HG03565 (cell line): ENCODE measurements around the gene DEPP1.
A peak's percentile ranks its signal among the peaks of the same experiment; 100 is the strongest.

Source experiments
- ATAC-seq: cut with Tn5 transposase; IDR thresholded peaks from one replicate; pipeline ENCODE4 v1.9.1; 2021; ENCODE audit warnings: mild to moderate bottlenecking, moderate library complexity; ENCODE audit not compliant: unreplicated experiment

The DEPP1 gene

DNA sequence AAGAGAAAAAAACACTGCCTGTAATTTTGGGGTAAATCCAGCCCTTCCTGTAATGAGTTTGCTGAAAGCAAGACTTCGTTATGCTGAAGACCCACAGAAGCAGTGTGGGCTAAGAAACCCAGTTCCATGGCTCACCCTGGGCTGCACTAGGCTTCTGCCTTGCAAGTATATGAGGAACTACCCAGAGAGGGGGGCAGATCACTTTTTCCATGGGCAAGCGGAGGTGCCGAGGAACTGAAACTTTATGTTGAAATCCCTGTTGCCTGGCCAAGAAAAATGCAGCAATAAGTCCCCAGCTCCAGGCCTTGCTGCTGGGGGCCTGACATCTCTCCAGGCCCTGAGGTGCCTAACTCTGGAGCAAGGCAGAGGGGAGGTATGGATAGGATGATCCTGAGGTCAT lies 10.5 kb downstream of the DEPP1 start:
- no peak for ATAC-seq

GRCh38 chr10:44967616-44968015 lies 11.0 kb downstream of the DEPP1 start:
- no peak for ATAC-seq

DNA sequence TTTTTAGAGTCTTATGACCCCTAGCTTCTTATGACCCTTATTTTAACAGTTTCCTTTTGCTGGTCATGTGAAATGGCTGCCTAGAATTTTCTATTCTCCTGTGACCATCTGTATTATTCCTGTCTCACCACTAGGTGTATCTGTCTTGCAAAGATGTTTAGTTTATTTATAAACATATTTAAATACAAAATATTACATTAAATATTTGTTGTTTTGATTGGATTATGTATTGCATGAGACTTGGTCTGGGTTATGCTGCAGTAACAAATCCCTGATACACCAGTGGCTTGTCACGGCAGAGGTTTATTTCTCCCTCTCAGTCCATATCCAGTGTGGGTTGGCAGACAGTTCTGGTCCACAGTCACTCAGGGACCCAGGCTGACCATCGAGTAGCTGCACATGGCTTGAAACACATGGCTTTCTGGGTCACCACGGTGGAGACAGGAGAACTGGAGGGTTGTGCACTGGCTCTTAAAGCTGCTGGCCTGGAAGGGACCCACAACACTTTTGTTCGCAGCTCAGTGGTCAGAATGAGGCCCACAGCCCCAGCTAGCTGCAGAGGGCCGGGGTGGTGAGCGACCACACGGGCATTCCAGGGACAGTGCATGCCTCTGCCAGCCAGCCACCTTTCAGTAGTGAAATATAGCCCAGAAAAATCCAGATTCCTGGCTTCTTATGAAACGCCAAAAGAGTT lies 11.6 kb downstream of the DEPP1 start:
- ATAC-seq = no peak

GRCh38 chr10:44966129-44966815 lies 12.3 kb downstream of the DEPP1 start:
- ATAC-seq = no peak

GRCh38 chr10:44965651-44966097 lies 12.9 kb downstream of the DEPP1 start:
- ATAC-seq = no peak

DNA sequence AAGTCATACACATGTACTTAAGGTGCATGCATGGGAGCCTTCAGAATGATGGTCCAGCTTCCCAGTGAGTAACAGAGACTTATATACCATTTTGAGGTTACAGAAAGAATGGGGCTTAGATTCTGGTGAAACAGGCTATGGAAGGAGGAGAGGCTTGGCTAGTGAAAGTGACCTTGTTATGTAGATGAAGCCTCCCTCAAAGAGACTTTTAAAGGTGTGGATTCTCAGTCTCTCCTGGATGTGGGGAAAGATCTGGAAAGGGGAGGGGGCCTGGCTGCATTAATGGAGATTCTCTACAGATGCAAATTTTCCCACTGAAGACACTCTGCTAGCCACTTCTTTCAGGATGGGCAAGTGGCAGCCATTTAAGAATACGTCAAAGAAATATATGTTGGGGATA lies 13.5 kb downstream of the DEPP1 start:
- no peak for ATAC-seq

GRCh38 chr10:44963772-44964633 lies 14.6 kb downstream of the DEPP1 start:
- ATAC-seq = no peak

GRCh38 chr10:44962870-44963738 lies 15.5 kb downstream of the DEPP1 start:
- ATAC-seq = no peak

GRCh38 chr10:44961931-44962750 lies 16.5 kb downstream of the DEPP1 start:
- no peak for ATAC-seq

- no peak for ATAC-seq
Measured at GRCh38 chr10:44961230-44961571, 17.4 kb downstream of the DEPP1 start.

GRCh38 chr10:44960482-44961229 lies 18.0 kb downstream of the DEPP1 start:
- no peak for ATAC-seq

DNA sequence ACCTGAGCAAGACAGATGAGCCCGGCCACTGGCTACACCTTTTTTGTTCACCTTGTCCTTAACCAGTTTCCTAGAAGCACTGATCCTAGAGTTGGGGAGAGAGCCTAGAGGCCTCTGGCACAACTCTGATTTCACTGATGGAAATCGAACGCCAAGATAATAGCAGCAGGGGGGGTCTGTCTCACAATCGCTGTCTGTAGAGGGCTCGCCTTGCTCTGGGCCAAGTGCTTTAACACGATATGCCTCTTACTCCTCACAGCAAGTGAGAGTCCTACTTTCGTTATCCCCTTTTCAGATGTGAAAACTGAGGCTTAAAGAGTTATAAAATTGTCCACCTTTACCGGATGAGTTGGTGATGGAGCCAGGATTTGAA lies 18.5 kb downstream of the DEPP1 start:
- no peak for ATAC-seq

GRCh38 chr10:44959247-44960087 lies 19.1 kb downstream of the DEPP1 start, which contains the start of gene RASSF4:
TSS of gene RASSF4 (plus strand) at chr10:44959802. CDS start at chr10:44970203, 10,401 bp downstream.
- peak; percentile 85 for ATAC-seq

DNA sequence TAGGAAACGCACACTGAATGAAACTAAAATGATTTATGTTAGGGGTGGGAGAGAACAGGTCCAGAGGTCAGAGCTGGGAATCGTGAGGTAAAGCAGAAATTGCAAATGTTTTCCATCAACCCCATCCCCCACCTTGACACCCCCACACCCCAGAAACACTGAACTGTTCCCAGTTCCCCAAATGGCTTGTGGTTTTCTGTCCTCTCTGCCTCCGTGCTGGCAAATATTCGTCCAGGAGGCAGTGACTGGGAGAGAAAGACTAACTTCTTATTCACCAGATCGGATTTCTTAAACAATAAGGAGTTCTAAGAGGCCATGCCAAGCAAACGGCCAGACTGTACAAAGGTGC lies 19.7 kb downstream of the DEPP1 start:
- no peak for ATAC-seq

GRCh38 chr10:44958196-44958897 lies 20.3 kb downstream of the DEPP1 start:
- ATAC-seq = no peak

DNA sequence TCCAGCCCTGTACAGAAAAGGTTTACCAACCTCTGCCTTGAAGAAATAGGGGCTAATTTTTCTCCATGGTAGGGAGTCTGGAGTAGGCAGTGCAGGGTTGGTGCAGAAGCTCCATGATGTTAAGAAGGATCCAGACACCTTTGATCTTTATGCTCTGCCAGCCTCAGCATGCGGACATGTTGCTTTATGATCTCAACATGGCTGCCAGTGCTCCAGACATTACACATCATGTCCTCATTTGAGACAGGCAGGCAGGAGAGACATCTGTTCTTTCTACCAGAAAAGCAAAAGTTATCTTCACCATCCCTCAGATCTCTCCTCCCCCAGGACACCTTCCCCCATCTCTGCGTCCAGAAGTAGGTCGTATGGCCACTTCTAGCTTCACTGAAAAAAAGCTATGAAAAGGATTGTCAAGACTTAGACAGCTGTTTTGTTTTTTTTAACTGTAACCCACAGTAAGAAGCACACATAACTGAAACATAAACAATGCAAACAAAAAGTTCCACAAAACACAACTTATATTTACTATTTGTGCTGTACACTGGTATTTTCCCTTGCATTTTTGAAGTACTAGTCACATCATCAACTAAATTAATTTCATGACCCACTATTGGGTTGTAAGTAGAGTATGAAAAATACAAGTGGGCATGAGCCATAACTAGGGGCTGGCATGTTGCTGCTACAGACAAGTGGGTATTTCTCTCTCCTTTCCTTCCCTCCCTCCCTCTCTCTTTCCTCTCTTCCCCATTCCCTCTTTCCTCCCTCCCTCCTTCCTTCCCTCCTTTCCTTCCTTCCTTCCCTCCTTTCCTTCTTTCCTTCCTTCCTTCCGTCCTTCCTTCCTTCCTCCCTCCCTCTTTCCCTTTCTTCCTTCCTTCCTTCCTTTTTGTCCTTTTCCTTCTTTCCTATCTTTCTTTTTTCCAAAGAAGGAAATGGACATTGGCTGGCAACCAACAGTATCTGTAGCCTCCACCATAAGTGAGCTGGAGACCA lies 21.6 kb downstream of the DEPP1 start:
- ATAC-seq = no peak

DNA sequence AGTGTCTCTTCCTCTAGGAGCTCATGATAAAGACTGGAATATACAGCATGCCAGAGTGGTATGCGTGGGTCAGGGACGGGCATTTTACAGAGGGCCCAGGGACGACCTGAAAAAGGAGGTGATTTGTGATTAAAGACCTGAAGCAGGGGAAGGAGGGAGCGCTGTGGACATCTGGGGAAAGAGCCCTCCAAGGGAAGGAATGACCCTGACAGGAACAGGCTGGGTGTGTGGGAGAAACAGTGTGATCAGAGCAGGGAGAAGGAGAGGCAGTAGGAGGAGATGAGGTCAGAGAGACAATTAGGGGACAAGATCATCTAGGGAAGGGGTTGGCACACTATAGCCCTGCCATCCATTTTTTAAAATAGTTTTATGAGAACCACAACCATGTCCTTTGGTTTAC lies 22.4 kb downstream of the DEPP1 start:
- no peak for ATAC-seq
